Tibial nerve (tissue), 4 donors: ENCODE results near the gene CINP. TPM values are rescaled to one million over a fixed set of nuclear protein-coding genes. Genes with fewer than 3 reads are reported as not detected.

ENCODE experiments used
- total RNA-seq, 4 donors: library from RNA; depleted of rRNA; stranded (reverse); fragments of >200 nt; gene quantifications; one replicate each; pipeline ENCODE4 v1.1.0, GENCODE V29; 2016

CINP gene
- total RNA-seq, 4 donors from 2014 or later: 21.2 to 40.2 (median 31.2) TPM

Other genes starting within 250 kb of the CINP start
- 10 to 100 TPM; 15.0 to 26.7 (median 18.3) TPM for gene WDR20, start 223.0 kb downstream of the CINP start, total RNA-seq
- 10 to 100 TPM; 27.6 to 29.3 (median 28.8) TPM for gene MOK, start 57.7 kb downstream of the CINP start, total RNA-seq
- 10 to 100 TPM; 10.6 to 19.9 (median 13.8) TPM for gene ZNF839, start 43.1 kb downstream of the CINP start, total RNA-seq
- 10 to 100 TPM; 21.2 to 77.7 (median 32.8) TPM for gene TECPR2, start 51 bp upstream of the CINP start, total RNA-seq
- gene ANKRD9, start 146.9 kb upstream of the CINP start, total RNA-seq: 10 to 100 TPM; 11.4 to 39.3 (median 26.2) TPM
- gene RCOR1, start 229.8 kb upstream of the CINP start, total RNA-seq: 10 to 100 TPM in 2 of 4 donors, 1 to 10 TPM in 2; 6.3 to 12.8 (median 10.0) TPM